Measurements from ENCODE around the gene MSANTD1.

The MSANTD1 gene

GRCh38 chr4:3248811-3249661, at the start of gene MSANTD1:
TSS of gene MSANTD1 (plus strand) at chr4:3249159. CDS start at chr4:3249223, 64 bp downstream.
- no peak for DNase-seq (ENCODE audit: low read depth)

DNA sequence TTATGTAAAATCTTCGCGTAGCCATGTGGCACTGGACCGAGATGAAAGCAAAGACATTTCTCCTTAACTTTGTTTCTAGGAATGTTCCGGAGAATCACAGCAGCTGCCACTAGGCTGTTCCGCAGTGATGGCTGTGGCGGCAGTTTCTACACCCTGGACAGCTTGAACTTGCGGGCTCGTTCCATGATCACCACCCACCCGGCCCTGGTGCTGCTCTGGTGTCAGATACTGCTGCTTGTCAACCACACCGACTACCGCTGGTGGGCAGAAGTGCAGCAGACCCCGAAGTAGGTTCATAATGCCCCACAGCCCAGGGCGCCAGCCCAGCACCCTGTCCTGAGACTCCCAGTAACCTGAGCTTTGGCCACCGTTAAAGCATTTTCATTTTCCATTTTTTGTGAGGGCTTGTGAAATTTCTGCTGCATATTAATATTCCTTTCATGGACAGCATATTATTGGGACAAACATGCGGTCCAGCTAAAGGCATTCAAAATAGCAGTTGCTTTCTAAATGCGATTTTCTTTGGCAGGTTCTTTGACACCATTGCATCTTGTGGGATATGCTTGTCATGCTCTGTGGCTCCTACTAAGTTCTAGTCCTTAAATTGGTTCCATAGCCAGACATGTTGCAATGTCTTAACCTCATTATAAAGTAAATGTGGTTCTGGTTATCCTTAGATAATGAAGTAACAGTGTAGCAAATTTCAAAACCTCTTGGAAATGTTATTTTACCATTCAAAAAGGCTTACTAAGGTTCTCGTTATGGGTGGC, 49.1 kb upstream of the MSANTD1 start:
- no peak for DNase-seq (ENCODE audit: low read depth)

DNA sequence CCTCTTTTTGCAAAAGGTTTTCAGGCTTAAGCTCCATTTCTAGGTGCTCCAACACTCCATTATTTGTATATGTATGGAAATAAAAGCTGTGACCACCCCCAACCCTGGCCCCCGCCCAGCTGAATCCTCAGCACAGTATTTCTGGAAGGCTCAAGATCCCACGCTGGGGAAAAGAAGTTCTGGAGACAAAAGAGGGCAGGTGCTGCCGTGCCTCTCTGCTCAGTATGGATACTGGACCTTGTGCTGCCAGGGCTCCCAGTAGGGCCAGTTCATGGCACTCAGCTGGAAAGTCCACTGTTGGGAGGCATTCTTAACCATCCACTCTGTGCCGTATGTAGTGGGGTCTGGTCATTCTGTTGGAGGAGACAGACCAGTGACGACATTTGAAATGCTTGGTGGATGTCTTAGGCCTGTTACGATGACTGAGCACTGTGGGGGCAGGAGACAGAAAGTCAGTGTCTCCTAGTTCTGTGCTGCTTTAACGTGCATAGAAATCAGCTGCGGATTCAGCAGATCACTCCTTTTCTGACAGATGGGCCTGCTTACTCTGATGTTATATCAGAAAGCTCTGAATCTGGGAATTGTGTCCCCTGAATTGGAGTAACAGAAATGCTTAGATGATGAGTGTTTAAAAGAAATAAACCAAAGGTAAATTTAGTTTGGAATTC, 48.4 kb upstream of the MSANTD1 start:
- no peak for DNase-seq (ENCODE audit: low read depth)

- DNase-seq (ENCODE audit: low read depth) = peak; percentile 42
Measured at GRCh38 chr4:3201718-3202702, 46.9 kb upstream of the MSANTD1 start.

DNA sequence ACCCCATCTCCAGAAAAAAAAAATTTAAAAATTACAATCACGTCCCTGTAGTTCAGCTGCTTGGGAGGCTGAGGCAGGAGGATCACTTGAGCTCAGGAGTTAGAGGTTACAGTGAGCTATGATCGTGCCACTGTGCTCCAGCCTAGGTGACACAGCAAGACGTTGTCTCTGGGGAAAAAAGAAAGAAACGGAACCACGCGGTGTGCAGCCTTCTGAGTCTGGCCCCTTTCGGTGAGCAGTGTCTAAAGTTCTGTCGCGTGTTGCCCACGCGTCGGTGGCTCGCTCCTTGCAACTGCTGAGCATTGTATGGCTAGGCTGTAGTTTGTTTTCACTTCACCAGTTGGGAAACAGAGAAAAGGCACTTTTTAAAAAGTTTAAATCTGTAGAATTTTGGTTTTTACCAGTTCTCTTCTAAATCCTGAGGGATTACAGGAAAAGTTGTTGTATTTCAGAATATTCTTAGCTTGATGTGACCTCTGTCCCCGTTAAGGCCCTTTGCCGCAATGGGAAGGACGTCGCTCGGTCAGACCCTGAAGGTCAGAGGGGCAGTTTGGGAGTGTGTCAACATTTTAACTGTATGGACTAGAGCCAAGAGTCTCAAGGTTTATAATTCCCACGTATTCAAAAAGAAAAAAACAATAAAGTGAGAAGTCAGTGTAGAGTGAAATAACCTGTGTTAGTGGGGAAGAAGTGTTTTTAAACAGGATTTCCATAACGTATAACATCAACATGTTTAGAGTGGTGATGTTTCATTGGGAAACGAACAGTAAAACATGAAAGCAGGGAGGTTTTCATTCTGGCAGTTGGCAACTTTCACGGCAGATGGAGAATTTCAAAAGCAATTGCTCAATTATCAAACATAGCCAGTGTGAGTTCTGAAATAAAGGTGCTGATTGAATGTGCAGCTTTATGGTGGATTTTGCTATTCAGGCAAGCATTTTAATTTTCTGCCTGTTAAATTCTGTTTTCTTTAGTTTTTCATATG, 45.8 kb upstream of the MSANTD1 start:
- peak; percentile 32 for DNase-seq (ENCODE audit: low read depth)

DNA sequence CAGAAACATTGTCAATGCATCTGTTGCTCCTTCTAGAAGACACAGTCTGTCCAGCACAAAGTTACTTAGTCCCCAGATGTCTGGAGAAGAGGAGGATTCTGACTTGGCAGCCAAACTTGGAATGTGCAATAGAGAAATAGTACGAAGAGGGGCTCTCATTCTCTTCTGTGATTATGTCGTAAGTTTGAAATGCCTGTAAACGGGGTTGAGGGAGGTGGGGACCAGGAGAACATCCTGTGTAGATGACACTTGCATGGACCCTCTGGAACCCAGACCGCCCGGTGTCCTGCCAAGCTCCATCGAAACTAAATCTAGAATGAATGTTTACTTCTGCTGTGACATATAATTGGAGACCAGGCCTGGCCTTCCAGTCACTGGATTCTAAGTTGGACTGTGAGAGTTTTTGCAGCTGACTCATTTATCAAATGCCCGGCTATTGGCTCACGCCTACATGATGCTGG, 45.0 kb upstream of the MSANTD1 start:
- DNase-seq (ENCODE audit: low read depth) = no peak

GRCh38 chr4:3205995-3206394, 43.0 kb upstream of the MSANTD1 start:
- DNase-seq (ENCODE audit: low read depth) = no peak

GRCh38 chr4:3206439-3207100, 42.4 kb upstream of the MSANTD1 start:
- DNase-seq (ENCODE audit: low read depth) = no peak

DNA sequence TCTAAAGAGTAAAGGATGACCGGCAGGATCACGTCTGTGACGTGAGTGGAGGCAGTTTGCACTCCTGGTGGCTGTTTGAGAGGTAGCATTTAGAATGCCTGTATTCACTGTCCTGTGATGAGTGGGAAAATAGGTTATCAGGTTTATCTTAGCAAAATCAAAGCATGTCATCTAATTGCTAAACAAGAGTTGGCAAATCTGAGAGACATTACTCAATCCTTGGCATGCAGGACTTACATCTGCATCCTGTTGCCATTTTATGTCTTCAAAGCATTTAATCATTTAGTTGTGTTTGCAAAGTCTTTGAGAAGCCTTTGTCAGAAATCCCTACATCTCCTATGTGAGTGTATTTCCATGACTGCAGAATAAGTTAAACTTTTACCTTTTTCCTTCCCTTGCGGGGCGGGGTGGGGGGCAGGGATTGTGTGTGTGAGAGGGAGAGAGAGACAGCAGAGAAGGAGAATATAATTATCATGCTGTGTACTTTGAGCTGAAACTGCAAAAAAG, 41.4 kb upstream of the MSANTD1 start:
- no peak for DNase-seq (ENCODE audit: low read depth)

- no peak for DNase-seq (ENCODE audit: low read depth)
Measured at GRCh38 chr4:3208826-3209225, 40.1 kb upstream of the MSANTD1 start.

- DNase-seq (ENCODE audit: low read depth) = no peak
Measured at GRCh38 chr4:3209551-3210325, 39.2 kb upstream of the MSANTD1 start.

GRCh38 chr4:3210467-3210866, 38.5 kb upstream of the MSANTD1 start:
- no peak for DNase-seq (ENCODE audit: low read depth)

DNA sequence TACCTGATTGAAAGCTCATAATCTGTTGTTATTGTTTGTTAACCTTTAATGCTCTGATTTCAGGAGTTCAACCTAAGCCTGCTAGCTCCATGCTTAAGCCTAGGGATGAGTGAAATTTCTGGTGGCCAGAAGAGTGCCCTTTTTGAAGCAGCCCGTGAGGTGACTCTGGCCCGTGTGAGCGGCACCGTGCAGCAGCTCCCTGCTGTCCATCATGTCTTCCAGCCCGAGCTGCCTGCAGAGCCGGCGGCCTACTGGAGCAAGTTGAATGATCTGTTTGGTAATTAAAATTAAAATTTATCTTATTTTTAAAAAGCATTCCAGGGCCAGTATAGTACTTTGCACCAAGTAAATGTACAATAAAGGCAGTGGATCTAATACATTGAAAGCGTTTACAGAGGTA, 37.1 kb upstream of the MSANTD1 start:
- no peak for DNase-seq (ENCODE audit: low read depth)

DNA sequence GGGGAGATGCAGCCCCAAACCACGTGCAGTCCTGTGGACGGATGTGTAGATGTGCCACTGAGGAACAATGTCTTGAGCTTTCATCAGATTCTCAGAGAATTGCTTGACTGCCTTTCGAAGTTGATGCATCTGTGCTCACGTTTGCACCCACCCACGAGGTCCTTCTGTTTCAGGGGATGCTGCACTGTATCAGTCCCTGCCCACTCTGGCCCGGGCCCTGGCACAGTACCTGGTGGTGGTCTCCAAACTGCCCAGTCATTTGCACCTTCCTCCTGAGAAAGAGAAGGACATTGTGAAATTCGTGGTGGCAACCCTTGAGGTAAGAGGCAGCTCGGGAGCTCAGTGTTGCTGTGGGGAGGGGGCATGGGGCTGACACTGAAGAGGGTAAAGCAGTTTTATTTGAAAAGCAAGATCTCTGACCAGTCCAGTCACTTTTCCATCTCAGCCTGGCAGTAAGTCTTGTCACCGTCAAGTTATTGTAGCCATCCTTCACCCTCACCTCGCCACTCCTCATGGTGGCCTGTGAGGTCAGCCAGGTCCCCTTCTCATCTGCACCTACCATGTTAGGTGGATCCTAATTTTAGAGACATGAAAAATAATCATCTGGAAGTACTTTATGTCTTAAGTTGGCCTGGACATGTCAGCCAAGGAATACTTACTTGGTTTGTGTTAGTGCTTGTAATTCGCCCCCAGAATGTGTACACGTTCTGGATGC, 36.4 kb upstream of the MSANTD1 start:
- DNase-seq (ENCODE audit: low read depth) = no peak

DNA sequence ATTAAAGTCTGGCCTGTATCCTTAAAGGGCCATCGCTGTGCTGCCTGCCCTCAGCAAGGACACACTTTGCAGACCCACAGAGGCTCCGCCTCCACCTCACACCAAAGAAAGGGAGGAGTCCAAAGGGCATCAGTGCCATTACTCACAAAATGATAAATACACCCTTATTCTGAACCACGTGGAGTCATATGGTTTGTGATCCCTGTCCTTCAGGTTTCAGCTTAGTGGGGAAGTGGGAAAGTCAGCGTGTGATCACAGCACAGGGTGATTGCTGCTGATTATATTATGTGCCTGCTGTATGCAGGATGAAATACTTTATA, 35.9 kb upstream of the MSANTD1 start:
- no peak for DNase-seq (ENCODE audit: low read depth)

DNA sequence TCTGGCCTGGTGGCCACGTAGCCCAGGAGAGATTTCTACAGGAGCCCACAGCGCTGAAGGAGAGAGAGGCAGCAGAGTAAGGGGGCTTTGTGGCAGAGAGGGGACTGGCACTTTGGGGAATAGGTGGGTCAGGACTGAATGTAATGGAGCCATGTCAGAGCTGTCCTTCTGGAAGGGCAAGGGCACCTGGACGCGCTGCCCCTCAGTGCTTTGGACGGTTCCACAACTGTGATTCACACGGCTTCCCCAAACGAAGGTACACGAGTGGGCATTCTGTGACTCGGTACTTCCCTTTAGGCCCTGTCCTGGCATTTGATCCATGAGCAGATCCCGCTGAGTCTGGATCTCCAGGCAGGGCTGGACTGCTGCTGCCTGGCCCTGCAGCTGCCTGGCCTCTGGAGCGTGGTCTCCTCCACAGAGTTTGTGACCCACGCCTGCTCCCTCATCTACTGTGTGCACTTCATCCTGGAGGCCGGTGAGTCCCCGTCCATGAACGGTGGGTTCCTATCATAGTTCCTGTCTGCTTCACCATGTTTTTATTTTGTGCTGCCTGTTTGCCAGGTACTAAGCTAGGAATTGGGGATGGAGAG, 35.2 kb upstream of the MSANTD1 start:
- DNase-seq (ENCODE audit: low read depth) = no peak

DNA sequence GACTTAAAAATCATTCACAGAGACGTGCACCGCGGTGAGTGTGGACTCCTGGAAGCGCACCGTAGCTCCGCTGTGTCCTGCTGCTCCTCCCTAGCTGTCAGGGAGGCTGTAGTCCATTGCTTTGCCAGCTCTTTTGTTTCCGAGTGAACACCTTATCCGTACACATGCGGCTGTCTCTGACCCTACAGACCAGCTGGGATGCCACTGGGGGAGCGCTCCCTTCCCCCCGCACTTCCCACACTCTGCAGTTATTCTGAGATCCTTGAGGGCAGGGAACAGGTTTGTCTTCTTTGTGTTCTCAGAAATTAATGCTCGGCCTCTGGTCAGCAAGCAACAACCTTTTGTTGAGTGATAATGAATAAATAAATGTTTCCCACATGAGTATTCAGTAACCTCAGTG, 33.7 kb upstream of the MSANTD1 start:
- no peak for DNase-seq (ENCODE audit: low read depth)

- DNase-seq (ENCODE audit: low read depth) = no peak
Measured at GRCh38 chr4:3215733-3216132, 33.2 kb upstream of the MSANTD1 start.
